ENCODE results near the gene ARVCF. TPM values are rescaled to one million over a fixed set of nuclear protein-coding genes. Genes with fewer than 3 reads are reported as not detected.

Gene ARVCF
- total RNA-seq, 1 experiment from 2014 or later: 8.2 TPM

GRCh38 chr22:19992921-19993355 lies 23.7 kb downstream of the ARVCF start:
- CTCF ChIA-PET: no interaction called here
- no peaks in the 10 kb centered on the region for H3K4me1 ChIP-seq (ENCODE audit: control insufficient read depth, insufficient read depth, low read length)
- no peaks in the 10 kb centered on the region for H3K36me3 ChIP-seq (ENCODE audit: control insufficient read depth, insufficient read depth, low read length)
- intact Hi-C loops (cut with micrococcal nuclease; ENCODE audit: unreplicated experiment): no loop called here
- H3K9me3 ChIP-seq (ENCODE audit: control insufficient read depth, insufficient read depth, low read depth, low read length): no peaks in the 10 kb centered on the region
- H3K27ac ChIP-seq (ENCODE audit: low read length): no peak overlapping the region
- in situ Hi-C loops (cut with HindIII; ENCODE audit: low pct_unique_long_range_greater_than_20kb, low sequenced_read_pairs): no loop called here
- TF ChIP-seq TCF7L2 (IDR thresholded peaks at IDR 0.05; ENCODE audit: low read depth, low read length): no peak
- no peak for TF ChIP-seq SIN3A (IDR thresholded peaks at IDR 0.05; ENCODE audit: borderline replicate concordance, insufficient read depth, low read depth, low read length)
- TF ChIP-seq POLR2AphosphoS5 (IDR thresholded peaks at IDR 0.05; ENCODE audit: low read depth, low read length): no peak
- TF ChIP-seq REST (IDR thresholded peaks at IDR 0.05; ENCODE audit: insufficient read depth in 1 of 2, low read depth in 2 of 2, low read length in 1 of 2): no peak
- no peak for TF ChIP-seq CTCF (IDR thresholded peaks at IDR 0.05)
- ATAC-seq (no peak), DNase-seq (ENCODE audit: low read depth, low spot score) (no peak)
- no TSS peak for BruUV-seq (replicated peaks)
- POLR2A ChIA-PET: no interaction called here
- H3K27me3 ChIP-seq (ENCODE audit: control insufficient read depth, insufficient read depth, low read length): no peaks in the 10 kb centered on the region
- no peak overlapping the region for H3K4me3 ChIP-seq (ENCODE audit: low read depth in 2 of 2, low read length in 2 of 2)

- ATAC-seq (no peak), DNase-seq (ENCODE audit: low read depth, low spot score) (no peak)
- TF ChIP-seq SIN3A (IDR thresholded peaks at IDR 0.05; ENCODE audit: borderline replicate concordance, insufficient read depth, low read depth, low read length): no peak
- no peak for TF ChIP-seq CTCF (IDR thresholded peaks at IDR 0.05)
- TF ChIP-seq TCF7L2 (IDR thresholded peaks at IDR 0.05; ENCODE audit: low read depth, low read length): no peak
- TF ChIP-seq POLR2AphosphoS5 (IDR thresholded peaks at IDR 0.05; ENCODE audit: low read depth, low read length): no peak
- TF ChIP-seq REST (IDR thresholded peaks at IDR 0.05; ENCODE audit: insufficient read depth in 1 of 2, low read depth in 2 of 2, low read length in 1 of 2): no peak
- no peaks in the 10 kb centered on the region for H3K4me1 ChIP-seq (ENCODE audit: control insufficient read depth, insufficient read depth, low read length)
- no peaks in the 10 kb centered on the region for H3K36me3 ChIP-seq (ENCODE audit: control insufficient read depth, insufficient read depth, low read length)
- no TSS peak for BruUV-seq (replicated peaks)
- ChIA-PET POLR2A (no interaction called here), CTCF (no interaction called here)
- H3K9me3 ChIP-seq (ENCODE audit: control insufficient read depth, insufficient read depth, low read depth, low read length): no peaks in the 10 kb centered on the region
- in situ Hi-C loops (cut with HindIII; ENCODE audit: low pct_unique_long_range_greater_than_20kb, low sequenced_read_pairs) (no loop called here), intact Hi-C loops (cut with micrococcal nuclease; ENCODE audit: unreplicated experiment) (no loop called here)
- no peak overlapping the region for H3K4me3 ChIP-seq (ENCODE audit: low read depth in 2 of 2, low read length in 2 of 2)
- H3K27me3 ChIP-seq (ENCODE audit: control insufficient read depth, insufficient read depth, low read length): no peaks in the 10 kb centered on the region
- H3K27ac ChIP-seq (ENCODE audit: low read length): no peak overlapping the region
Observed at GRCh38 chr22:19992481-19992911, 24.1 kb downstream of the ARVCF start.

Measured in Panc1 (cell line).